GM18867 (cell line): ENCODE results near the gene KIRREL2.

ENCODE experiments used
- ATAC-seq: cut with Tn5 transposase; IDR thresholded peaks from one replicate; pipeline ENCODE4 v1.9.1; 2021; ENCODE audit warnings: mild to moderate bottlenecking, moderate library complexity; ENCODE audit not compliant: unreplicated experiment

Gene KIRREL2

DNA sequence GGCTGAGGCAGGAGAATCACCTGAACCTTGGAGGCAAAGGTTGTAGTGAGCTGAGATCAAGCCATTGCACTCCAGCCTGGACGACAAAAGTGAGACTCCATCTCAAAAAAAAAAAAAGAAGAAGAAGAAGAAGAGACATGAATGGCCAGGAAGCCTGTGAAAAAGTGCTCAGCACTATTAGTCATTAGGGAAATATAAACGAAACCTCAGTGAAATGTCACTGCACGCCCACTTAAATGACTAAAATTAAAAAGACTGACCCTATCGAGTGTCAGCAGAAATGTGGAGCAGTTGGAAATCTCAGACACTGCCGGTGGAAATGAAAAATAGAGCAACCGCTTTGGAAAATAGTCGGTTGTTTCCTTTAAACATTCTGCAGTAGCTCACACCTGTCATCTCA, 56.9 kb downstream of the KIRREL2 start:
- ATAC-seq: no peak

DNA sequence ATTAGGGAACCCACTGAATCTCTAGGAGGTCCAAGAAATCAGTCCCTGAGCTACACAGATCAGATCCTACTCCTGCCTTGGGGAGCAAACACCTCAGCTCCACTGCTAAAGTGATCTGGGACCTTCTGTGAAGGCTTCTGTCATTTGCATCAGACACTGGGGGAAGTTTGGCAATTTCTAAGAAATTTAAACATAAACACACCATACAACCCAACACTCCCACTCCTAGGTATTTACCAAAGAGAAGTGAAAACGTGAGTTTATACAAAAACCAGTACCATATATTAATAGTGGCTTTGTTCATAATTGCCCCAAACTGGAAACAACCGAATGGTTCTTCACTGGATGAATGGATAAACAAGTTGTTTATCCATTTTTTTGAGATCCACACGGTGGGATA, 58.7 kb downstream of the KIRREL2 start:
- ATAC-seq: no peak
